Measurements from ENCODE around the gene GIMAP1.

- no peak for TF ChIP-seq CTCF (IDR thresholded peaks at IDR 0.05)
- no peak for TF ChIP-seq POLR2A (IDR thresholded peaks at IDR 0.05)
These were observed 20.5 kb downstream of the GIMAP1 start for GRCh38 chr7:150736864-150737263.
